ENCODE measurements around the gene METRNL.

METRNL gene

GRCh38 chr17:83054518-83055125 is 24.8 kb upstream of the METRNL start:
- TF ChIP-seq FOXP2 (optimal IDR thresholded peaks at IDR 0.05; ENCODE audit: borderline replicate concordance, extremely low read depth, extremely low read length, insufficient read depth), result no peak
- no peak for TF ChIP-seq REST (IDR thresholded peaks at IDR 0.05; ENCODE audit: insufficient read depth in 1 of 2, low read depth in 2 of 2, low read length in 2 of 2)
- no peak for TF ChIP-seq TAF1 (IDR thresholded peaks at IDR 0.05; ENCODE audit: borderline replicate concordance, insufficient read depth, low read length)
- TF ChIP-seq POLR2AphosphoS5 (IDR thresholded peaks at IDR 0.05; ENCODE audit: low read depth, low read length), result no peak
- TF ChIP-seq SIN3A (IDR thresholded peaks at IDR 0.05; ENCODE audit: borderline replicate concordance, insufficient read depth, low read length), result no peak

- TF ChIP-seq REST (IDR thresholded peaks at IDR 0.05; ENCODE audit: insufficient read depth in 1 of 2, low read depth in 2 of 2, low read length in 2 of 2) (no peak), POLR2AphosphoS5 (IDR thresholded peaks at IDR 0.05; ENCODE audit: low read depth, low read length) (no peak), TAF1 (IDR thresholded peaks at IDR 0.05; ENCODE audit: borderline replicate concordance, insufficient read depth, low read length) (no peak), SIN3A (IDR thresholded peaks at IDR 0.05; ENCODE audit: borderline replicate concordance, insufficient read depth, low read length) (no peak), FOXP2 (optimal IDR thresholded peaks at IDR 0.05; ENCODE audit: borderline replicate concordance, extremely low read depth, extremely low read length, insufficient read depth) (no peak)
Observed at GRCh38 chr17:83055911-83056582, 23.4 kb upstream of the METRNL start.

GRCh38 chr17:83056583-83057396 is 22.6 kb upstream of the METRNL start:
- no peak for TF ChIP-seq FOXP2 (optimal IDR thresholded peaks at IDR 0.05; ENCODE audit: borderline replicate concordance, extremely low read depth, extremely low read length, insufficient read depth)
- no peak for TF ChIP-seq TAF1 (IDR thresholded peaks at IDR 0.05; ENCODE audit: borderline replicate concordance, insufficient read depth, low read length)
- TF ChIP-seq REST (IDR thresholded peaks at IDR 0.05; ENCODE audit: insufficient read depth in 1 of 2, low read depth in 2 of 2, low read length in 2 of 2), result no peak
- no peak for TF ChIP-seq SIN3A (IDR thresholded peaks at IDR 0.05; ENCODE audit: borderline replicate concordance, insufficient read depth, low read length)
- no peak for TF ChIP-seq POLR2AphosphoS5 (IDR thresholded peaks at IDR 0.05; ENCODE audit: low read depth, low read length)

- TF ChIP-seq POLR2AphosphoS5 (IDR thresholded peaks at IDR 0.05; ENCODE audit: low read depth, low read length) (no peak), REST (IDR thresholded peaks at IDR 0.05; ENCODE audit: insufficient read depth in 1 of 2, low read depth in 2 of 2, low read length in 2 of 2) (no peak), FOXP2 (optimal IDR thresholded peaks at IDR 0.05; ENCODE audit: borderline replicate concordance, extremely low read depth, extremely low read length, insufficient read depth) (no peak), TAF1 (IDR thresholded peaks at IDR 0.05; ENCODE audit: borderline replicate concordance, insufficient read depth, low read length) (no peak), SIN3A (IDR thresholded peaks at IDR 0.05; ENCODE audit: borderline replicate concordance, insufficient read depth, low read length) (no peak)
Observed at GRCh38 chr17:83057397-83057761, 22.0 kb upstream of the METRNL start.
